ENCODE data around the gene AGBL1. TPM values are rescaled to one million over a fixed set of nuclear protein-coding genes. Genes with fewer than 3 reads are reported as not detected.

The AGBL1 gene
- total and polyA plus RNA-seq, 4 donors, result not detected

DNA sequence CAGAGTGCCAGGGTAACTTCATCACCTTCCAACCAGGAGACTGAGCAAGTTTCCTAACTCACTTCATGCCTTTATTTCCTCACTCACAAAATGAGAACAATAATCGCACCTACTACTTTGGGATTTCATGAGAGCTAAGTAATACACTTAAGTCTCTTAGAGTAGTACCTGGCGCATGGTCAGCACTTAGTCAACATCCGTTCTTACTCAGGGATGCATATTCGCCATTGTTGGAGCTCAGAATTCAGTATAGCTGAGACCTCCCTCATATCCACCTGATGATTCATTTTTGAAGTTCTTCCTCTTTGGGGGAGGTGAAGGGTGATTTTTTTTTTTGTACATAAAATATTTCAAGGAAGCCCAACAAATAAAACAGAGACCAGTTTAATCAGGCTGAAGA, 188.2 kb downstream of the AGBL1 start:
- no peak for DNase-seq (ENCODE audit: low spot score)
- H3K9ac ChIP-seq (ENCODE audit: low read depth in 1 of 2, low read length in 2 of 2), result no peak overlapping the region
- H3K27me3 ChIP-seq (ENCODE audit: control insufficient read depth in 4 of 4, insufficient read depth in 4 of 4, low read length in 3 of 4), result peaks cover 0 to 4% (median 0%) of the 10 kb centered on the region in 4 donors
- no peaks in the 10 kb centered on the region for H3K36me3 ChIP-seq (ENCODE audit: control insufficient read depth in 4 of 4, insufficient read depth in 3 of 4, low read depth in 1 of 4, low read length in 3 of 4)
- no peak overlapping the region for H3K4me3 ChIP-seq (ENCODE audit: low read depth in 1 of 3, low read length in 3 of 3)
- 87% methylated on average over 4 of the region's 4 CpGs for WGBS
- no peak overlapping the region for H3K27ac ChIP-seq (ENCODE audit: low read depth in 1 of 2, low read length in 2 of 2)
- H3K9me3 ChIP-seq (ENCODE audit: control insufficient read depth in 4 of 4, low read length in 3 of 4), result no peaks in the 10 kb centered on the region
- TF ChIP-seq, protein P1, sequence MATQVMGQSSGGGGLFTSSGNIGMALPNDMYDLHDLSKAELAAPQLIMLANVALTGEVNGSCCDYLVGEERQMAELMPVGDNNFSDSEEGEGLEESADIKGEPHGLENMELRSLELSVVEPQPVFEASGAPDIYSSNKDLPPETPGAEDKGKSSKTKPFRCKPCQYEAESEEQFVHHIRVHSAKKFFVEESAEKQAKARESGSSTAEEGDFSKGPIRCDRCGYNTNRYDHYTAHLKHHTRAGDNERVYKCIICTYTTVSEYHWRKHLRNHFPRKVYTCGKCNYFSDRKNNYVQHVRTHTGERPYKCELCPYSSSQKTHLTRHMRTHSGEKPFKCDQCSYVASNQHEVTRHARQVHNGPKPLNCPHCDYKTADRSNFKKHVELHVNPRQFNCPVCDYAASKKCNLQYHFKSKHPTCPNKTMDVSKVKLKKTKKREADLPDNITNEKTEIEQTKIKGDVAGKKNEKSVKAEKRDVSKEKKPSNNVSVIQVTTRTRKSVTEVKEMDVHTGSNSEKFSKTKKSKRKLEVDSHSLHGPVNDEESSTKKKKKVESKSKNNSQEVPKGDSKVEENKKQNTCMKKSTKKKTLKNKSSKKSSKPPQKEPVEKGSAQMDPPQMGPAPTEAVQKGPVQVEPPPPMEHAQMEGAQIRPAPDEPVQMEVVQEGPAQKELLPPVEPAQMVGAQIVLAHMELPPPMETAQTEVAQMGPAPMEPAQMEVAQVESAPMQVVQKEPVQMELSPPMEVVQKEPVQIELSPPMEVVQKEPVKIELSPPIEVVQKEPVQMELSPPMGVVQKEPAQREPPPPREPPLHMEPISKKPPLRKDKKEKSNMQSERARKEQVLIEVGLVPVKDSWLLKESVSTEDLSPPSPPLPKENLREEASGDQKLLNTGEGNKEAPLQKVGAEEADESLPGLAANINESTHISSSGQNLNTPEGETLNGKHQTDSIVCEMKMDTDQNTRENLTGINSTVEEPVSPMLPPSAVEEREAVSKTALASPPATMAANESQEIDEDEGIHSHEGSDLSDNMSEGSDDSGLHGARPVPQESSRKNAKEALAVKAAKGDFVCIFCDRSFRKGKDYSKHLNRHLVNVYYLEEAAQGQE (IDR thresholded peaks at IDR 0.05), result no peak
- TF ChIP-seq, protein P2, sequence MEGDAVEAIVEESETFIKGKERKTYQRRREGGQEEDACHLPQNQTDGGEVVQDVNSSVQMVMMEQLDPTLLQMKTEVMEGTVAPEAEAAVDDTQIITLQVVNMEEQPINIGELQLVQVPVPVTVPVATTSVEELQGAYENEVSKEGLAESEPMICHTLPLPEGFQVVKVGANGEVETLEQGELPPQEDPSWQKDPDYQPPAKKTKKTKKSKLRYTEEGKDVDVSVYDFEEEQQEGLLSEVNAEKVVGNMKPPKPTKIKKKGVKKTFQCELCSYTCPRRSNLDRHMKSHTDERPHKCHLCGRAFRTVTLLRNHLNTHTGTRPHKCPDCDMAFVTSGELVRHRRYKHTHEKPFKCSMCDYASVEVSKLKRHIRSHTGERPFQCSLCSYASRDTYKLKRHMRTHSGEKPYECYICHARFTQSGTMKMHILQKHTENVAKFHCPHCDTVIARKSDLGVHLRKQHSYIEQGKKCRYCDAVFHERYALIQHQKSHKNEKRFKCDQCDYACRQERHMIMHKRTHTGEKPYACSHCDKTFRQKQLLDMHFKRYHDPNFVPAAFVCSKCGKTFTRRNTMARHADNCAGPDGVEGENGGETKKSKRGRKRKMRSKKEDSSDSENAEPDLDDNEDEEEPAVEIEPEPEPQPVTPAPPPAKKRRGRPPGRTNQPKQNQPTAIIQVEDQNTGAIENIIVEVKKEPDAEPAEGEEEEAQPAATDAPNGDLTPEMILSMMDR (IDR thresholded peaks at IDR 0.05; ENCODE audit: low read depth, low read length, missing input control), result no peak
- TF ChIP-seq NR2F2 (IDR thresholded peaks at IDR 0.05) (no peak), YY1 (IDR thresholded peaks at IDR 0.05) (no peak), TAF1 (conservative IDR thresholded peaks at IDR 0.05) (no peak), RAD21 (IDR thresholded peaks at IDR 0.05) (no peak), EGR1 (IDR thresholded peaks at IDR 0.05; ENCODE audit: low read depth in 2 of 2) (no peak), RXRA (IDR thresholded peaks at IDR 0.05) (no peak), FOXA1 (IDR thresholded peaks at IDR 0.05) (no peak), HNF4G (IDR thresholded peaks at IDR 0.05) (no peak)
- TF ChIP-seq, protein P3, sequence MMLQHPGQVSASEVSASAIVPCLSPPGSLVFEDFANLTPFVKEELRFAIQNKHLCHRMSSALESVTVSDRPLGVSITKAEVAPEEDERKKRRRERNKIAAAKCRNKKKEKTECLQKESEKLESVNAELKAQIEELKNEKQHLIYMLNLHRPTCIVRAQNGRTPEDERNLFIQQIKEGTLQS (IDR thresholded peaks at IDR 0.05), result no peak
- H3K4me1 ChIP-seq (ENCODE audit: control insufficient read depth in 4 of 4, insufficient read depth in 4 of 4, low read length in 3 of 4), result no peaks in the 10 kb centered on the region

DNA sequence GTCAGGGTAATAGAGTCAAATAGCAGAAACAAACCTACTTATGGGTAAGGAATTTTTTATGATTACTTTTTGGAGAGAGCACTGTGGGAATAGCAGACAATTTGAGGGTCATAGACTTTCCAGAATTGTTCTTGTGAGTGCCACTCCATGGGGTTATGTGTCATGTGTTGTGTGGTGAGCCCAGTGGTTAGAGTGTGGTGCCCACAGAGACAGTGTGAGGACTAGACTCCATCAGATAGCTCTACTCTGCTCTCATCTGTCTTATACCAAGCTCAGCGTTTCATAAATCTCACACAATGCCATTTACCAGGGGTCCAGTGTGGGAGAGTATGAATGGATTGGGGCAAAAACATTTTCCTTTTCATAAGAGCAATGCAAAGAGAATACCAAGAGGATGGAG, 188.9 kb downstream of the AGBL1 start:
- DNase-seq (ENCODE audit: low spot score), result no peak
- Histone ChIP-seq H3K9ac (ENCODE audit: low read depth in 1 of 2, low read length in 2 of 2) (no peak overlapping the region), H3K4me3 (ENCODE audit: low read depth in 1 of 3, low read length in 3 of 3) (no peak overlapping the region), H3K9me3 (ENCODE audit: control insufficient read depth in 4 of 4, low read length in 3 of 4) (no peaks in the 10 kb centered on the region), H3K4me1 (ENCODE audit: control insufficient read depth in 4 of 4, insufficient read depth in 4 of 4, low read length in 3 of 4) (no peaks in the 10 kb centered on the region), H3K36me3 (ENCODE audit: control insufficient read depth in 4 of 4, insufficient read depth in 3 of 4, low read depth in 1 of 4, low read length in 3 of 4) (no peaks in the 10 kb centered on the region), H3K27ac (ENCODE audit: low read depth in 1 of 2, low read length in 2 of 2) (no peak overlapping the region), H3K27me3 (ENCODE audit: control insufficient read depth in 4 of 4, insufficient read depth in 4 of 4, low read length in 3 of 4) (no peaks in the 10 kb centered on the region)
- WGBS, result 74% methylated on average over 1 of the region's 1 CpG
- no peak for TF ChIP-seq NR2F2 (IDR thresholded peaks at IDR 0.05)
- TF ChIP-seq, protein P4, sequence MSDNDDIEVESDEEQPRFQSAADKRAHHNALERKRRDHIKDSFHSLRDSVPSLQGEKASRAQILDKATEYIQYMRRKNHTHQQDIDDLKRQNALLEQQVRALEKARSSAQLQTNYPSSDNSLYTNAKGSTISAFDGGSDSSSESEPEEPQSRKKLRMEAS (IDR thresholded peaks at IDR 0.05), result no peak
- no peak for TF ChIP-seq SP1 (IDR thresholded peaks at IDR 0.05)
- no peak for TF ChIP-seq HNF4G (IDR thresholded peaks at IDR 0.05)

DNA sequence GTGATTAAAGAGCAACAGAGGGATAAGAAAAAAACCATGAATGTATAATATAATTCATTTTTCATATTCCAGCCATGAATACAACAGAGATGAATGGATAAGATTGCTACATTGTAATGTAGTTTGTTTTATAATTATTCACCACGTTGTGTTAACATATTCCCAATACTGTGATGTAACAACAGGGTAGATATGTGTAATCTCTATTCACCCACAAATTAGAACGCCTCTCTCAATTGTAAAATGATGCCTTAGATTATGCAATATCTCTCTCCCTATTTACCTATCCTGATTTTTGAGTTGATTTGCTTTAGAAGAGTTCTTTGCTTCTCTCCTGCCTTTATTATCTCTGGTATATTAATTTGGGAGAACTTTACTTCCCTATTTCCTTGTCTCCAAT, 193.6 kb downstream of the AGBL1 start:
- no peak for DNase-seq (ENCODE audit: low spot score)
- no peak for TF ChIP-seq HNF4A (conservative IDR thresholded peaks at IDR 0.05)
- WGBS, result 54% methylated on average over 2 of the region's 2 CpGs

More for the DNA sequence above, 193.6 kb downstream of the AGBL1 start:
- H3K36me3 ChIP-seq (ENCODE audit: control insufficient read depth in 4 of 4, insufficient read depth in 3 of 4, low read depth in 1 of 4, low read length in 3 of 4), result no peaks in the 10 kb centered on the region
- no peak overlapping the region for H3K27ac ChIP-seq (ENCODE audit: low read depth in 1 of 2, low read length in 2 of 2)
- peaks cover 0 to 6% (median 1%) of the 10 kb centered on the region in 4 donors for H3K27me3 ChIP-seq (ENCODE audit: control insufficient read depth in 4 of 4, insufficient read depth in 4 of 4, low read length in 3 of 4)
- H3K9ac ChIP-seq (ENCODE audit: low read depth in 1 of 2, low read length in 2 of 2), result no peak overlapping the region
- no peak overlapping the region for H3K4me3 ChIP-seq (ENCODE audit: low read depth in 1 of 3, low read length in 3 of 3)
- no peaks in the 10 kb centered on the region for H3K4me1 ChIP-seq (ENCODE audit: control insufficient read depth in 4 of 4, insufficient read depth in 4 of 4, low read length in 3 of 4)
- no peaks in the 10 kb centered on the region for H3K9me3 ChIP-seq (ENCODE audit: control insufficient read depth in 4 of 4, low read length in 3 of 4)
